GM12878 (cell line): Measurements from ENCODE around the gene ZC3H6. TPM values are rescaled to one million over a fixed set of nuclear protein-coding genes. Genes with fewer than 3 reads are reported as not detected.

Experiments used
- ATAC-seq: fragments of 200-7000 bp; cut with Tn5 transposase; 3 replicates; pipeline ENCODE4 v1.9.1; 2020; ENCODE audit warnings: mild to moderate bottlenecking, moderate library complexity
- BruUV-seq: library from RNA; stranded (reverse); fragments of 400-500 nt; replicated peaks from 2 replicates; lab custom pipeline; 2021; lab: Mats Ljungman, UMichigan
- CTCF ChIA-PET: fragments of 300-600 bp; sonication (Branson Sonifier 250); formaldehyde crosslinking; extraction: SDS; loops from one replicate; lab custom pipeline; 2021; ENCODE audit warnings: inconsistent platforms; lab: Yijun Ruan, JAX
- POLR2A ChIA-PET: fragments of 350-600 bp; formaldehyde crosslinking; extraction: SDS; loops from one replicate; lab custom pipeline; 2021; ENCODE audit warnings: inconsistent platforms; lab: Charles Lee
- RAD21 ChIA-PET: fragments of 300-600 bp; sonication (Branson Sonifier 250); formaldehyde crosslinking; loops from one replicate; lab custom pipeline; 2023; ENCODE audit warnings: antibody characterized with exemption; ENCODE audit not compliant: unreplicated experiment; lab: Charles Lee
- SMC1A ChIA-PET: fragments of 300-600 bp; sonication (Branson Sonifier 250); formaldehyde crosslinking; loops from one replicate; lab custom pipeline; 2023; ENCODE audit not compliant: unreplicated experiment, uncharacterized antibody; lab: Charles Lee
- DNase-seq: peaks from one replicate; pipeline ENCODE4 v3.0.0-alpha.2; 2011; ENCODE audit warnings: low read depth, low spot score
- FAIRE-seq: peaks from 3 replicates; lab custom pipeline; 2011; peaks lifted over from hg19 to GRCh38; lab: Jason Lieb, UNC
- H2AFZ ChIP-seq: 2 replicates; pipeline ENCODE4 v1.6.0; 2011; ENCODE audit warnings: low read depth, low read length, control low read depth; ENCODE audit not compliant: control insufficient read depth
- H3K27ac ChIP-seq: 2 replicates; pipeline ENCODE4 v1.5.1; 2011; ENCODE audit warnings: control low read depth; ENCODE audit not compliant: control insufficient read depth, insufficient read depth
- H3K27me3 ChIP-seq, 2 experiments: replicated peaks in 1 of 2; 2 replicates each; pipeline versions ENCODE4 v1.6.0 to v1.6.1; 2011; ENCODE audit warnings: low read length in 1 of 2; ENCODE audit not compliant: control insufficient read depth in 2 of 2, insufficient read depth in 2 of 2
- H3K36me3 ChIP-seq, 2 experiments: 2 replicates each; pipeline ENCODE4 v1.5.1; 2011; ENCODE audit warnings: low read length in 1 of 2; ENCODE audit not compliant: control insufficient read depth in 2 of 2, insufficient read depth in 2 of 2
- H3K4me1 ChIP-seq: 2 replicates; pipeline ENCODE4 v1.6.1; 2011; ENCODE audit warnings: mild to moderate bottlenecking, low read length, moderate library complexity, mixed read lengths; ENCODE audit not compliant: control insufficient read depth, insufficient read depth
- H3K4me2 ChIP-seq: 2 replicates; pipeline ENCODE4 v1.6.0; 2011; ENCODE audit warnings: control low read depth; ENCODE audit not compliant: control insufficient read depth, insufficient read depth
- H3K4me3 ChIP-seq: fragments of 200-600 bp; sonication (generic); 2 replicates; pipeline ENCODE4 v1.5.1; 2016
- H3K79me2 ChIP-seq: 2 replicates; pipeline ENCODE4 v1.6.0; 2011; ENCODE audit warnings: low read length; ENCODE audit not compliant: control insufficient read depth, insufficient read depth
- H3K9ac ChIP-seq: 2 replicates; pipeline ENCODE4 v1.8.0; 2011; ENCODE audit warnings: low read length, control low read depth, mixed read lengths; ENCODE audit not compliant: control insufficient read depth, insufficient read depth
- H3K9me3 ChIP-seq: replicated peaks from 3 replicates; pipeline ENCODE4 v1.5.1; 2011; ENCODE audit warnings: mild to moderate bottlenecking, low read length; ENCODE audit not compliant: control insufficient read depth, insufficient read depth
- H4K20me1 ChIP-seq: 2 replicates; pipeline ENCODE4 v1.6.0; 2011; ENCODE audit not compliant: control insufficient read depth, insufficient read depth
- ATF2 ChIP-seq: IDR thresholded peaks from 2 replicates; pipeline ENCODE4 v1.6.1; 2012; ENCODE audit warnings: low read length, inconsistent platforms
- CBX3 ChIP-seq: fragments of 200-600 bp; sonication (generic); IDR thresholded peaks from 2 replicates; pipeline ENCODE4 v1.6.1; 2016; ENCODE audit warnings: low read depth, borderline replicate concordance
- CTCF ChIP-seq, 3 experiments: IDR thresholded peaks in 2 of 3; conservative IDR thresholded peaks in 1 of 3; 2 replicates each; pipeline ENCODE4 v1.5.1; 2011; ENCODE audit warnings: low read depth in 3 of 3, low read length in 3 of 3, mild to moderate bottlenecking in 3 of 3, control low read depth in 2 of 3, moderate library complexity in 2 of 3, inconsistent platforms in 1 of 3, mixed read lengths in 1 of 3; ENCODE audit not compliant: control insufficient read depth in 2 of 3, insufficient read depth in 1 of 3; ENCODE audit errors: extremely low read depth in 1 of 3
- EP300 ChIP-seq, 2 experiments: fragments of 150-350 bp in 1 of 2; IDR thresholded peaks; 2 replicates each; pipeline ENCODE4 v1.6.1; 2011 to 2012; ENCODE audit warnings: low read depth in 2 of 2, low read length in 2 of 2, borderline replicate concordance in 1 of 2, improper control_type of control experiment in 1 of 2, inconsistent platforms in 1 of 2; ENCODE audit not compliant: control insufficient read depth in 1 of 2
- GATAD2B ChIP-seq: fragments of 450-650 bp; conservative IDR thresholded peaks from 2 replicates; pipeline ENCODE4 v1.6.1; 2017; ENCODE audit warnings: low read depth, mild to moderate bottlenecking, moderate library complexity
- MTA2 ChIP-seq: fragments of 450-650 bp; IDR thresholded peaks from 2 replicates; pipeline ENCODE4 v1.6.1; 2016; ENCODE audit warnings: low read depth, mild to moderate bottlenecking, moderate library complexity
- NFIC ChIP-seq: IDR thresholded peaks from 2 replicates; pipeline ENCODE4 v1.6.1; 2012; ENCODE audit warnings: low read depth, mild to moderate bottlenecking, inconsistent platforms, low read length, moderate library complexity
- NR2C2 ChIP-seq: IDR thresholded peaks from 2 replicates; pipeline ENCODE4 v1.6.1; 2011; ENCODE audit warnings: borderline replicate concordance, low read depth; ENCODE audit not compliant: control insufficient read depth, insufficient read length
- NR2F1 ChIP-seq: fragments of 450-650 bp; conservative IDR thresholded peaks from 2 replicates; pipeline ENCODE4 v1.6.1; 2017; ENCODE audit warnings: mild to moderate bottlenecking
- RCOR1 ChIP-seq: conservative IDR thresholded peaks from 2 replicates; pipeline ENCODE4 v1.6.1; 2012; ENCODE audit warnings: low read depth, low read length, improper control_type of control experiment
- RFX5 ChIP-seq: IDR thresholded peaks from 2 replicates; pipeline ENCODE4 v1.6.1; 2011; ENCODE audit warnings: low read depth, low read length, improper control_type of control experiment
- RUNX3 ChIP-seq: IDR thresholded peaks from 2 replicates; pipeline ENCODE4 v1.6.1; 2012; ENCODE audit warnings: low read length, inconsistent platforms
- SPI1 ChIP-seq: IDR thresholded peaks from 2 replicates; pipeline ENCODE4 v1.6.1; 2011; ENCODE audit warnings: low read depth, mild to moderate bottlenecking, low read length, moderate library complexity, borderline replicate concordance; ENCODE audit not compliant: insufficient read depth
- ZNF24 ChIP-seq: fragments of 450-650 bp; IDR thresholded peaks from 2 replicates; pipeline ENCODE4 v1.6.1; 2017; ENCODE audit warnings: antibody characterized with exemption, mild to moderate bottlenecking
- WGBS: methylation state at CpG from one replicate; pipeline ENCODE4 v1.1.6; 2016; ENCODE audit warnings: low lambda C conversion rate; ENCODE audit not compliant: insufficient replicate concordance, insufficient coverage; ENCODE audit errors: missing lambda C conversion rate; 5-methylcytosine and 5-hydroxymethylcytosine counted together
- in situ Hi-C: fragments of 300-500 bp; cut with MboI; formaldehyde crosslinking; loops from 9 replicates; pipeline ENCODE4 v1.14.3; 2018; ENCODE audit warnings: mixed read lengths
- intact Hi-C: fragments of 100-400 bp; cut with micrococcal nuclease; formaldehyde crosslinking; loops from one replicate; pipeline ENCODE4 v1.14.2; 2022; ENCODE audit not compliant: unreplicated experiment
- polyA plus RNA-seq, 11 experiments: library from polyadenylated mRNA; depleted of rRNA in 4 of 11; unstranded in 6 of 11; stranded (reverse) in 5 of 11; fragments of >200 nt; fragmentation: Nextera tagmentation in 4 of 11; fragmentation: Illumina TruSeq in 1 of 11; extraction: Ambion mirVana in 4 of 11; extraction: Trizol in 1 of 11; gene quantifications; 1 replicate in 1 of 11; 2 replicates in 10 of 11; pipeline versions ENCODE4 v1.2.1 to v1.2.3, GENCODE V29; 2011 to 2016; ENCODE audit warnings: inconsistent platforms in 2 of 11, missing spikeins in 2 of 11, low read depth in 1 of 11
- total RNA-seq, 4 experiments: library from RNA; depleted of rRNA in 3 of 4; stranded (reverse); fragments of >200 nt in 3 of 4; fragmentation: Illumina TruSeq in 1 of 4; extraction: Trizol in 1 of 4; gene quantifications; 2 replicates each; pipeline versions ENCODE4 v1.2.1 to v1.2.3, GENCODE V29; 2013 to 2021
- TF ChIP-seq, protein P1 (sequence below): IDR thresholded peaks from 2 replicates; pipeline ENCODE4 v1.6.1; 2012; ENCODE audit warnings: low read depth, low read length, improper control_type of control experiment

ZC3H6 gene
- total and polyA plus RNA-seq, 10 of the 15 experiments (the other 5 are each of a cell fraction or from before 2014, with no cell fraction given) = 0.53 to 4.7 (median 1.9) TPM

DNA sequence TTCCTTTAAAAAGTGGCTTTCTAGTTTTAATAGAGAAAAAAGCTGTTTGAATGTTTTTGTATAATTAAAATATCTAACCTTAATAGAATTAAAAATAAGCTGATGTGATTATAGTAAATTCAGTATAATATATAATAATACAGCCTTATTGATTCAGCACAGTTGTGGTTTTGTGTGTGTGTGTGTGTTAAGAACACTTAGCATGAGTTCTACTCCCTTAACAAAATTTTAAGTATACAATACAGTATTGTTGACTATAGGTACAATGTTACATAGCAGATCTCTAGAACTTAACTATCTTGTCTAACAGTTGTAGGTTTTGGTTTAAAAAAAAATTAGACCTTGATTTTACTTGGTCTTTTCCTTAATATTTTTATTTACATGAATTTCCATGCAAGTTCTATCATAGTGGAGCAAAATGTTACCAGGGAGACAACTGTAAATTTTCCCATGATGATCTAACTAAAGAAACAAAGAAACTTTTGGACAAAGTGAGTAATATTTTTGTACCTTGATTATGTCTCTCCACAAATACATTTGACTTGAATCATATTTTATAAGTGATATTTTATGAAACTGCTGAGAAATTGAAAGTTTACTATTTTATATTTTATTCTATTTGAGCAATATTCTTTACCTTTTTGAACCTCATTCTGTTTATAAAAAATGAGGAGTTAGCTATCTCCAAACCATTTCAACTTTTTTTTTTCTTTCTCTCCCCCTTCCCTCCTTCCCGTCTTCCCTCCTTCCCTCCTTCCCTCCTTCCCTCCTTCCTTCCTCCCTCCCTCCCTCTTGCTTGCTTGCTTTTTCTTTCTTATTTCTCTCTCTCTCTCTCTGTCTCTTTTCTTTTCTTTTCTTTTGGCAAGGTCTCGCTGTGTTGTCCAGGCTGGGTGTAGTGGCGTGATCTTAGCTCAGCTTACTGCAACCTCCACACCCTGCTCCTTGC is 46.3 kb downstream of the ZC3H6 start:
- RAD21 ChIA-PET = no interaction called here
- intact Hi-C loops = no loop called here
- TF ChIP-seq EP300 (IDR thresholded peaks at IDR 0.05; ENCODE audit: borderline replicate concordance in 1 of 2, control insufficient read depth in 1 of 2, low read depth in 2 of 2, low read length in 2 of 2) (no peak), GATAD2B (no peak), RFX5 (no peak), RUNX3 (no peak), NFIC (no peak), ZNF24 (no peak), CBX3 (no peak), SPI1 (no peak), CTCF (IDR thresholded peaks at IDR 0.05 in 2 of 3, conservative IDR thresholded peaks at IDR 0.05 in 1 of 3; ENCODE audit: control insufficient read depth in 2 of 3, extremely low read depth in 1 of 3, insufficient read depth in 1 of 3, low read depth in 3 of 3, low read length in 3 of 3) (no peak), ATF2 (no peak), RCOR1 (no peak), NR2C2 (no peak), MTA2 (no peak), NR2F1 (no peak)
- TF ChIP-seq, protein P1, sequence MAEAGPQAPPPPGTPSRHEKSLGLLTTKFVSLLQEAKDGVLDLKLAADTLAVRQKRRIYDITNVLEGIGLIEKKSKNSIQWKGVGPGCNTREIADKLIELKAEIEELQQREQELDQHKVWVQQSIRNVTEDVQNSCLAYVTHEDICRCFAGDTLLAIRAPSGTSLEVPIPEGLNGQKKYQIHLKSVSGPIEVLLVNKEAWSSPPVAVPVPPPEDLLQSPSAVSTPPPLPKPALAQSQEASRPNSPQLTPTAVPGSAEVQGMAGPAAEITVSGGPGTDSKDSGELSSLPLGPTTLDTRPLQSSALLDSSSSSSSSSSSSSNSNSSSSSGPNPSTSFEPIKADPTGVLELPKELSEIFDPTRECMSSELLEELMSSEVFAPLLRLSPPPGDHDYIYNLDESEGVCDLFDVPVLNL = no peak

More for the DNA sequence above, 46.3 kb downstream of the ZC3H6 start:
- Histone ChIP-seq H3K4me1 (no peaks in the 10 kb centered on the region), H3K36me3 (no peaks in the 10 kb centered on the region), H3K9ac (no peak overlapping the region), H3K4me3 (no peak overlapping the region), H4K20me1 (no peaks in the 10 kb centered on the region), H3K9me3 (no peaks in the 10 kb centered on the region), H3K4me2 (no peak overlapping the region), H2AFZ (no peak overlapping the region), H3K79me2 (no peaks in the 10 kb centered on the region), H3K27ac (no peak overlapping the region), H3K27me3 (no peaks in the 10 kb centered on the region)
- CTCF ChIA-PET = no interaction called here
- no peak for ATAC-seq
- in situ Hi-C loops = no loop called here
- BruUV-seq = no TSS peak
- WGBS = 77% methylated on average over 3 of the region's 3 CpGs
- DNase-seq = no peak
- POLR2A ChIA-PET = no interaction called here
- FAIRE-seq = no peak
- SMC1A ChIA-PET = no interaction called here
